ENCODE data around the gene STMND1. TPM values are rescaled to one million over a fixed set of nuclear protein-coding genes. Genes with fewer than 3 reads are reported as not detected.

STMND1 gene
- total and polyA plus RNA-seq, 8 donors, result 0.78 to 6.5 (median 3.5) TPM; not detected in 1

DNA sequence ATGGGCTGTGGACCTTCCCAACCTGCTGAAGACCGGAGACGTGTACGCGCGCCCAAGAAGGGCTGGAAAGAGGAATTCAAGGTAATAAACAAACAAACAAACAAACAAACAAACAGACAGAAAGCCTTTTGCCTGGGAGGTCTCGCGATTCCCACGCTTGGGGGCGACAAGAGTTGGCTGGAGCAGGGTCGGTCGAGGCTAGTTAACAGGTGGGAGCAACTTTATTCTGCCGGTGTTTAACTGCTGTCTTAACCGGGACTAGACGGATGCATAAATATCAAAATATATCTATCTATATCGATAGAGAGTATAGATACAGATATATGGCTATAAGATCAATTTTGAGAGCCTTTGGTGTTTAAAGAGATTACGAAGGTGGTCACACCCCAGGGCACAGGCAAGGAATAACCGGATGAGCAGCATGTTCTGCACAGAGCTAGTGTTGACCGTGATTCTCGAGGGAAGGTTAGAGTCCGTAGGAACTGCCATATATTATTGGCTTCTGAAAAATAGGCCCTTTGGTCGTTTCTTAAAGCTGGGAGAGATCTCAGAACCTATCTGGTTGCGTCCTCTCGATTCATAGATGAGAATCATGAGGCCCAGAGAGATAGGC is 514 bp downstream of the STMND1 start:
- no peak overlapping the region for H3K27ac ChIP-seq
- TF ChIP-seq, protein P1, sequence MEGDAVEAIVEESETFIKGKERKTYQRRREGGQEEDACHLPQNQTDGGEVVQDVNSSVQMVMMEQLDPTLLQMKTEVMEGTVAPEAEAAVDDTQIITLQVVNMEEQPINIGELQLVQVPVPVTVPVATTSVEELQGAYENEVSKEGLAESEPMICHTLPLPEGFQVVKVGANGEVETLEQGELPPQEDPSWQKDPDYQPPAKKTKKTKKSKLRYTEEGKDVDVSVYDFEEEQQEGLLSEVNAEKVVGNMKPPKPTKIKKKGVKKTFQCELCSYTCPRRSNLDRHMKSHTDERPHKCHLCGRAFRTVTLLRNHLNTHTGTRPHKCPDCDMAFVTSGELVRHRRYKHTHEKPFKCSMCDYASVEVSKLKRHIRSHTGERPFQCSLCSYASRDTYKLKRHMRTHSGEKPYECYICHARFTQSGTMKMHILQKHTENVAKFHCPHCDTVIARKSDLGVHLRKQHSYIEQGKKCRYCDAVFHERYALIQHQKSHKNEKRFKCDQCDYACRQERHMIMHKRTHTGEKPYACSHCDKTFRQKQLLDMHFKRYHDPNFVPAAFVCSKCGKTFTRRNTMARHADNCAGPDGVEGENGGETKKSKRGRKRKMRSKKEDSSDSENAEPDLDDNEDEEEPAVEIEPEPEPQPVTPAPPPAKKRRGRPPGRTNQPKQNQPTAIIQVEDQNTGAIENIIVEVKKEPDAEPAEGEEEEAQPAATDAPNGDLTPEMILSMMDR (IDR thresholded peaks at IDR 0.05), result no peak
- no peaks in the 10 kb centered on the region for H3K36me3 ChIP-seq
- H3K4me1 ChIP-seq, result peaks cover 3 to 12% of the 10 kb centered on the region in 2 donors
- DNase-seq (no peak), ATAC-seq (no peak)
- H3K9me3 ChIP-seq, result no peaks in the 10 kb centered on the region
- H3K4me3 ChIP-seq, result peak overlapping the region; percentile 19 to 38
- H3K27me3 ChIP-seq, result peaks cover 11 to 61% of the 10 kb centered on the region in 2 donors
- intact Hi-C loops (cut with DNase I), result no loop called here

DNA sequence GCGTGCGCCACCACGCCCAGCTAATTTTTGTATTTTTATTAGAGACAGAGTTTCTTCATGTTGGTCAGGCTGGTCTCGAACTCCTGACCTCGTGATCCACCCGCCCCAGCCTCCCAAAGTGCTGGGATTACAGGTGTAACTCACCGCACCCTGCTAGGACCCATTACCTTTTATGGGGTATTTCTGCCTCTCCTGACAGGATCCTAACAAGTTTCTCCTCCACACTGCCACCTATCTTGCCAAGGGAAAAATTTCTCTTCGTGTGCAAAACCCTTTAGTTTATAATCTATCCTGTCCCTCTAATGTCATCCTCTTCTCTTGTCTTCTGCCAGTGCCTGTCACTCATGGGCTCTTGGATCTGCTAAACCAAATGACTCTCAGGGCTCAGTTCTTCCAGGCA is 1.9 kb downstream of the STMND1 start:
- TF ChIP-seq, protein P1 (IDR thresholded peaks at IDR 0.05), result no peak
- H3K27me3 ChIP-seq, result peaks cover 11 to 53% of the 10 kb centered on the region in 2 donors
- DNase-seq (no peak), ATAC-seq (no peak)
- H3K4me3 ChIP-seq, result no peak overlapping the region
- H3K36me3 ChIP-seq, result no peaks in the 10 kb centered on the region
- no peaks in the 10 kb centered on the region for H3K9me3 ChIP-seq
- intact Hi-C loops (cut with DNase I), result no loop called here
- H3K4me1 ChIP-seq, result peaks cover 3 to 12% of the 10 kb centered on the region in 2 donors
- H3K27ac ChIP-seq, result no peak overlapping the region

DNA sequence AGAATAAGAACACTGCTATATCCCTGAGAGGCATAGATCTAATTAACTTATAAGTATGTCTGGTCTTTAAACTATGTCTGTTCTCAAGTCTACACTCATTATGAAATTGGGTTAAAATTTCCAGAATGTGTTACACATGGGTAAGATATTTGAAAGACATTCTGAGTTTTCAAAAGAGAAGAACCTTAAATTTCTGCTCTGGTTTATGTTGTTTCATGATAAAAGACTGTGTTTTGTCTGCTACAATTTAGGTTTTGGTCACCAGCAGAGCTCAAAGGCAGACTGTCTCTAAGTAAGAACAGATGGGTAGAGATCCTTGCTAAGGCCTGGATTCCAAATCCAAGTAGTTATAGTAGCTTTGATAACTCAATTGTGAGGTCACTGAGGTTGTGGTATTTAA is 6.0 kb downstream of the STMND1 start:
- peaks cover 0 to 17% of the 10 kb centered on the region in 2 donors for H3K27me3 ChIP-seq
- H3K4me1 ChIP-seq, result no peaks in the 10 kb centered on the region
- DNase-seq, result no peak
- H3K27ac ChIP-seq, result no peak overlapping the region
- intact Hi-C loops (cut with DNase I), result no loop called here
- TF ChIP-seq, protein P1 (IDR thresholded peaks at IDR 0.05), result no peak
- H3K36me3 ChIP-seq, result no peaks in the 10 kb centered on the region
- no peaks in the 10 kb centered on the region for H3K9me3 ChIP-seq
- no peak overlapping the region for H3K4me3 ChIP-seq
- no peak for ATAC-seq

DNA sequence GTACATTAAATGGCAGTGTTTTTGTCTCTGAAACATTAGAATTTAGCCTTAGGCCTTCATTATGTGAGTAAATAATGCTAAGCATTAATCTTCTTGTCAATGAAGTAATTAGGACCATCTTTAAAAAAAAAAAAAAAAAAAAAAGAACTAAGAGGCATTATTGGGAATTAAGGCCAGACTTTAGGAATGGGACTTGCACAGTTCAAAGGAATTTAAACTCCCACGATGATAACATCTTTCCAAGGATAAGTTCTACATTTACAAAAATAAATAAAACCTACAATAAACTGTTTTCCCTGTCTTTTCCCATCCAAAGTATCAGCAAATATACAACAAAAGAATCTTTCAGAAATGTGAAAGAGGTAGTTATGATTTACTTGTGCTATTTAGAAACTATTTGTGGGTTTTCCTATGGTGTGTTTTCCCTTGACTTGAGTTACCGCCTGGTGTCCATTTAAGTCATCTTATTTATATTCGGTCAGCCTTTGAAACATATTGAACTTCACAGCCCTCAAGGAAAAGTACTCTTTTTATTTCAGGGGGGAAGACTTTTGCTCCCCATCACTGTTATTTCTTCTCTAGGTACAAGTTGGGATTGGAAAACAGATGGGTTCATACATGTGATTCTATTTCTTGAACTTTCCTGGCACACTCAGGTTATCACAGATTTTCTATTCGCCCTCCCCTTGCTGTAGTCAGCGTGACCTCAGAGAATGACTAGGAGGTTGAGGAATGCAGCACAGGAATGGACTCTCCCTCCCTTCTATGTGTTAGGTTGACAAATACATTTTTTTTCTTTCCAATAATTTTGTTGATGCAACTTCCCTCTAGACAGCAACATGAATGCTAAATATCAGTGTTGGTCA is 13.6 kb downstream of the STMND1 start:
- intact Hi-C loops (cut with DNase I), result no loop called here
- Histone ChIP-seq H3K9me3 (no peaks in the 10 kb centered on the region), H3K4me1 (no peaks in the 10 kb centered on the region), H3K4me3 (no peak overlapping the region), H3K27me3 (no peaks in the 10 kb centered on the region), H3K36me3 (no peaks in the 10 kb centered on the region), H3K27ac (no peak overlapping the region)
- DNase-seq (peak in 1 of 4 donors; percentile 30), ATAC-seq (peak; percentile 86)
- TF ChIP-seq, protein P1 (IDR thresholded peaks at IDR 0.05), result no peak

DNA sequence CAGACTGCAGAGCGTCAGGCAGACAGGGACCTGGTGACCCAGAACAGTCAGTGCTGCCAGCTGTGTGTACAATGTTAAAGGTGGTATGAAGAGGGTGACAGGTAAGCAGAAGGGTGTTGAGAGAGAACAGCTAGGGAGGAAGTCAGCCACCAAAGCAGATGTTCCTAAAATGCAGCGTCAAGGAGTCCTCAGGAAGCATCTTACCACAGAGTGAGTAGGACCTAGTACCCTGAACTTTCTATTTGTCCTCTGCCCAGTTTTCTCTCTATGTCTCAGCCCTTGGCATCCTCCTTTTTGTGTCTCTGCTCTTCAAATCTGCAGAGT is 14.2 kb downstream of the STMND1 start:
- H3K4me1 ChIP-seq, result no peaks in the 10 kb centered on the region
- no peaks in the 10 kb centered on the region for H3K9me3 ChIP-seq
- H3K36me3 ChIP-seq, result no peaks in the 10 kb centered on the region
- DNase-seq, result no peak
- no peak overlapping the region for H3K4me3 ChIP-seq
- intact Hi-C loops (cut with DNase I), result no loop called here
- no peak overlapping the region for H3K27ac ChIP-seq
- no peaks in the 10 kb centered on the region for H3K27me3 ChIP-seq
- TF ChIP-seq, protein P1 (IDR thresholded peaks at IDR 0.05), result no peak
- ATAC-seq, result no peak
